Nephron (organoid): ENCODE data around the gene OPTC.
A peak's percentile ranks its signal among the peaks of the same experiment; 100 is the strongest.

ENCODE experiments used
- H3K27ac Mint-ChIP-seq, 3 experiments: 2 replicates each; pipeline ENCODE4 v1.8.0; 2020; ENCODE audit warnings: mixed read lengths in 3 of 3, mild to moderate bottlenecking in 2 of 3, moderate library complexity in 1 of 3
- H3K27me3 Mint-ChIP-seq: 2 replicates; pipeline ENCODE4 v1.8.0; 2021; ENCODE audit warnings: low read depth, mild to moderate bottlenecking, moderate library complexity, mixed read lengths
- H3K36me3 Mint-ChIP-seq: 2 replicates; pipeline ENCODE4 v1.8.0; 2020; ENCODE audit warnings: low read depth, mixed read lengths
- H3K4me1 Mint-ChIP-seq: 2 replicates; pipeline ENCODE4 v1.8.0; 2020; ENCODE audit warnings: mixed read lengths
- H3K4me3 Mint-ChIP-seq, 3 experiments: 2 replicates each; pipeline ENCODE4 v1.8.0; 2020; ENCODE audit warnings: mild to moderate bottlenecking in 3 of 3, mixed read lengths in 3 of 3, moderate library complexity in 2 of 3
- H3K9me3 Mint-ChIP-seq: 2 replicates; pipeline ENCODE4 v1.8.0; 2020; ENCODE audit warnings: mixed read lengths
- CTCF ChIP-seq, 3 experiments: fragments of 200-600 bp; sonication (generic); IDR thresholded peaks; one replicate each; pipeline ENCODE4 v1.5.0; 2021; ENCODE audit warnings: antibody characterized with exemption in 3 of 3; ENCODE audit not compliant: unreplicated experiment in 3 of 3

The OPTC gene

GRCh38 chr1:203519896-203520295 is 25.9 kb downstream of the OPTC start:
- peaks cover 87% of the 10 kb centered on the region for H3K4me1 Mint-ChIP-seq
- H3K4me3 Mint-ChIP-seq: no peak overlapping the region
- no peaks in the 10 kb centered on the region for H3K36me3 Mint-ChIP-seq
- H3K27ac Mint-ChIP-seq: peak overlapping the region in 1 of 3 experiments; percentile 9
- peaks cover 36% of the 10 kb centered on the region for H3K27me3 Mint-ChIP-seq
- no peaks in the 10 kb centered on the region for H3K9me3 Mint-ChIP-seq
- no peak for TF ChIP-seq CTCF (IDR thresholded peaks at IDR 0.05; ENCODE audit: unreplicated experiment in 3 of 3)

- no peak for TF ChIP-seq CTCF (IDR thresholded peaks at IDR 0.05; ENCODE audit: unreplicated experiment in 3 of 3)
- Mint-ChIP-seq H3K27ac (peak overlapping the region in 1 of 3 experiments; percentile 9), H3K4me1 (peaks cover 87% of the 10 kb centered on the region), H3K36me3 (no peaks in the 10 kb centered on the region), H3K9me3 (no peaks in the 10 kb centered on the region), H3K4me3 (no peak overlapping the region), H3K27me3 (peaks cover 33% of the 10 kb centered on the region)
Observed at GRCh38 chr1:203520315-203520714, 26.4 kb downstream of the OPTC start.

GRCh38 chr1:203521074-203521794 is 27.3 kb downstream of the OPTC start:
- H3K27ac Mint-ChIP-seq: peak overlapping the region in 2 of 3 experiments; percentile 49 to 64
- no peak for TF ChIP-seq CTCF (IDR thresholded peaks at IDR 0.05; ENCODE audit: unreplicated experiment in 3 of 3)
- H3K36me3 Mint-ChIP-seq: no peaks in the 10 kb centered on the region
- H3K9me3 Mint-ChIP-seq: no peaks in the 10 kb centered on the region
- H3K4me1 Mint-ChIP-seq: peaks cover 82% of the 10 kb centered on the region
- no peak overlapping the region for H3K4me3 Mint-ChIP-seq
- peaks cover 26% of the 10 kb centered on the region for H3K27me3 Mint-ChIP-seq

- H3K9me3 Mint-ChIP-seq: no peaks in the 10 kb centered on the region
- no peaks in the 10 kb centered on the region for H3K36me3 Mint-ChIP-seq
- H3K27me3 Mint-ChIP-seq: peaks cover 26% of the 10 kb centered on the region
- peak overlapping the region in 1 of 3 experiments; percentile 64 for H3K27ac Mint-ChIP-seq
- no peak for TF ChIP-seq CTCF (IDR thresholded peaks at IDR 0.05; ENCODE audit: unreplicated experiment in 3 of 3)
- no peak overlapping the region for H3K4me3 Mint-ChIP-seq
- H3K4me1 Mint-ChIP-seq: peaks cover 82% of the 10 kb centered on the region
Observed at GRCh38 chr1:203521812-203522211, 27.9 kb downstream of the OPTC start.

GRCh38 chr1:203522237-203522636 is 28.3 kb downstream of the OPTC start:
- TF ChIP-seq CTCF (IDR thresholded peaks at IDR 0.05; ENCODE audit: unreplicated experiment in 3 of 3): no peak
- H3K4me3 Mint-ChIP-seq: no peak overlapping the region

GRCh38 chr1:203523667-203524066 is 29.7 kb downstream of the OPTC start:
- Mint-ChIP-seq H3K4me3 (no peak overlapping the region), H3K27me3 (peaks cover 26% of the 10 kb centered on the region), H3K27ac (no peak overlapping the region), H3K4me1 (peaks cover 80% of the 10 kb centered on the region), H3K9me3 (no peaks in the 10 kb centered on the region), H3K36me3 (no peaks in the 10 kb centered on the region)
- no peak for TF ChIP-seq CTCF (IDR thresholded peaks at IDR 0.05; ENCODE audit: unreplicated experiment in 3 of 3)

More at GRCh38 chr1:203522237-203522636, 28.3 kb downstream of the OPTC start:
- Mint-ChIP-seq H3K4me1 (peaks cover 82% of the 10 kb centered on the region), H3K9me3 (no peaks in the 10 kb centered on the region), H3K27me3 (peaks cover 26% of the 10 kb centered on the region), H3K36me3 (no peaks in the 10 kb centered on the region), H3K27ac (peak overlapping the region in 1 of 3 experiments; percentile 24)
